Measurements from ENCODE around the gene SLC30A4. TPM values are rescaled to one million over a fixed set of nuclear protein-coding genes. Genes with fewer than 3 reads are reported as not detected.

Gene SLC30A4
- total RNA-seq, 1 donor from 2014 or later = 0.34 TPM

GRCh38 chr15:45443645-45444044, 78.9 kb downstream of the SLC30A4 start:
- H3K36me3 Mint-ChIP-seq (ENCODE audit: unreplicated experiment) = peaks cover 5% of the 10 kb centered on the region
- no peak overlapping the region for H3K27ac Mint-ChIP-seq (ENCODE audit: unreplicated experiment)
- no peaks in the 10 kb centered on the region for H3K27me3 Mint-ChIP-seq (ENCODE audit: unreplicated experiment)
- no peaks in the 10 kb centered on the region for H3K9me3 Mint-ChIP-seq (ENCODE audit: unreplicated experiment)
- no peak for DNase-seq
- TF ChIP-seq CTCF (IDR thresholded peaks at IDR 0.05; ENCODE audit: partially characterized antibody, unreplicated experiment) = no peak
- no peak overlapping the region for H3K4me3 Mint-ChIP-seq (ENCODE audit: unreplicated experiment)
- no peaks in the 10 kb centered on the region for H3K4me1 Mint-ChIP-seq (ENCODE audit: low read depth, unreplicated experiment)

- Mint-ChIP-seq H3K4me1 (ENCODE audit: low read depth, unreplicated experiment) (no peaks in the 10 kb centered on the region), H3K4me3 (ENCODE audit: unreplicated experiment) (no peak overlapping the region), H3K36me3 (ENCODE audit: unreplicated experiment) (peaks cover 5% of the 10 kb centered on the region), H3K27ac (ENCODE audit: unreplicated experiment) (no peak overlapping the region), H3K27me3 (ENCODE audit: unreplicated experiment) (no peaks in the 10 kb centered on the region), H3K9me3 (ENCODE audit: unreplicated experiment) (peaks cover under 1% of the 10 kb centered on the region)
- TF ChIP-seq CTCF (IDR thresholded peaks at IDR 0.05; ENCODE audit: partially characterized antibody, unreplicated experiment) = no peak
- no peak for DNase-seq
Observed at GRCh38 chr15:45442507-45443135, 79.9 kb downstream of the SLC30A4 start.

GRCh38 chr15:45441686-45442085, 80.9 kb downstream of the SLC30A4 start:
- Mint-ChIP-seq H3K9me3 (ENCODE audit: unreplicated experiment) (peaks cover 3% of the 10 kb centered on the region), H3K4me3 (ENCODE audit: unreplicated experiment) (no peak overlapping the region), H3K4me1 (ENCODE audit: low read depth, unreplicated experiment) (no peaks in the 10 kb centered on the region), H3K27me3 (ENCODE audit: unreplicated experiment) (no peaks in the 10 kb centered on the region), H3K36me3 (ENCODE audit: unreplicated experiment) (peaks cover 5% of the 10 kb centered on the region), H3K27ac (ENCODE audit: unreplicated experiment) (no peak overlapping the region)
- no peak for DNase-seq
- no peak for TF ChIP-seq CTCF (IDR thresholded peaks at IDR 0.05; ENCODE audit: partially characterized antibody, unreplicated experiment)

GRCh38 chr15:45441036-45441435, 81.5 kb downstream of the SLC30A4 start:
- Mint-ChIP-seq H3K9me3 (ENCODE audit: unreplicated experiment) (peaks cover 3% of the 10 kb centered on the region), H3K36me3 (ENCODE audit: unreplicated experiment) (peaks cover 5% of the 10 kb centered on the region)

More at GRCh38 chr15:45441036-45441435, 81.5 kb downstream of the SLC30A4 start:
- Mint-ChIP-seq H3K4me3 (ENCODE audit: unreplicated experiment) (no peak overlapping the region), H3K27ac (ENCODE audit: unreplicated experiment) (no peak overlapping the region), H3K27me3 (ENCODE audit: unreplicated experiment) (no peaks in the 10 kb centered on the region), H3K4me1 (ENCODE audit: low read depth, unreplicated experiment) (no peaks in the 10 kb centered on the region)
- no peak for DNase-seq
- no peak for TF ChIP-seq CTCF (IDR thresholded peaks at IDR 0.05; ENCODE audit: partially characterized antibody, unreplicated experiment)
